Left renal pelvis (tissue), 4 donors: ENCODE results near the gene HSDL2. TPM values are rescaled to one million over a fixed set of nuclear protein-coding genes. Genes with fewer than 3 reads are reported as not detected.

Experiments used
- polyA plus RNA-seq, 4 donors: library from polyadenylated mRNA; unstranded; fragments of 120-200 nt; gene quantifications; one replicate each; pipeline ENCODE4 v1.2.1, GENCODE V29; 2013; ENCODE audit not compliant: insufficient read length in 4 of 4

Gene HSDL2
- polyA plus RNA-seq, 4 donors = 43.0 to 120 (median 101) TPM

Other genes with a start within 250 kb of the HSDL2 start
- gene SUSD1, start 204.8 kb upstream of the HSDL2 start, polyA plus RNA-seq = 10 to 100 TPM; 15.3 to 40.7 (median 33.5) TPM
- 100 to 1,000 TPM in 2 of 4 donors, 10 to 100 TPM in 2; 28.5 to 114 (median 97.6) TPM for gene PTBP3, start 46.5 kb upstream of the HSDL2 start, polyA plus RNA-seq
- 10 to 100 TPM in 3 of 4 donors, 1 to 10 TPM in 1; 5.7 to 15.9 (median 13.7) TPM for gene KIAA1958, start 106.7 kb downstream of the HSDL2 start, polyA plus RNA-seq